Left lung (tissue), 10 donors: ENCODE data around the gene CNPY1. TPM values are rescaled to one million over a fixed set of nuclear protein-coding genes. Genes with fewer than 3 reads are reported as not detected.

ENCODE experiments used
- ATAC-seq: fragments of 200-7000 bp; cut with Tn5 transposase; one replicate; pipeline ENCODE4 v1.9.1; 2020; ENCODE audit warnings: moderate library complexity
- DNase-seq, 4 donors: peaks; one replicate each; pipeline ENCODE4 v3.0.0-alpha.2; 2013 to 2020
- H3K27ac ChIP-seq, 2 donors: fragments of 200-600 bp; sonication (generic) in 1 of 2; one replicate each; pipeline versions ENCODE4 v1.5.0 to v1.8.0; 2020 to 2021
- H3K27me3 ChIP-seq, 2 donors: fragments of 200-600 bp; sonication (generic) in 1 of 2; one replicate each; pipeline versions ENCODE4 v1.5.0 to v1.8.0; 2020 to 2021
- H3K36me3 ChIP-seq, 2 donors: fragments of 200-600 bp; sonication (generic) in 1 of 2; one replicate each; pipeline versions ENCODE4 v1.5.0 to v1.8.0; 2020 to 2021
- H3K4me1 ChIP-seq, 2 donors: fragments of 200-600 bp; one replicate each; pipeline ENCODE4 v1.8.0; 2021
- H3K4me3 ChIP-seq, 2 donors: fragments of 200-600 bp; sonication (generic) in 1 of 2; one replicate each; pipeline versions ENCODE4 v1.5.0 to v1.8.0; 2020 to 2021; ENCODE audit warnings: mild to moderate bottlenecking in 1 of 2
- H3K9me3 ChIP-seq, 2 donors: fragments of 200-600 bp; sonication (generic) in 1 of 2; one replicate each; pipeline versions ENCODE4 v1.5.0 to v1.8.0; 2020 to 2021
- CTCF ChIP-seq, 2 donors: fragments of 200-600 bp; sonication (generic) in 1 of 2; IDR thresholded peaks; one replicate each; pipeline versions ENCODE4 v1.5.0 to v1.8.0; 2021; ENCODE audit warnings: antibody characterized with exemption in 2 of 2
- intact Hi-C, 2 donors: fragments of 100-400 bp; cut with DNase I; formaldehyde crosslinking; loops; one replicate each; pipeline versions ENCODE4 v1.11.2 to v1.14.2; 2022
- polyA plus RNA-seq, 6 donors: library from polyadenylated mRNA; unstranded; fragments of 120-200 nt; gene quantifications; one replicate each; pipeline ENCODE4 v1.2.1, GENCODE V29; 2013; ENCODE audit not compliant: insufficient read length in 6 of 6
- total RNA-seq, 2 donors: library from RNA; stranded (reverse); fragmentation: NEBNext Ultra II Directional; extraction: Animal tissue kit (Norgen Biotek cat#: 25700); gene quantifications; one replicate each; pipeline ENCODE4 v1.2.1, GENCODE V29; 2021
- donor health status: DM: no; HTN: yes; CAD: no.
- donor health status: DM: no; HTN: no; CAD: no.

The CNPY1 gene
- total and polyA plus RNA-seq, 8 donors, result not detected

- Histone ChIP-seq H3K4me1 (peaks cover 10 to 31% of the 10 kb centered on the region in 2 donors), H3K27me3 (peaks cover 95 to 97% of the 10 kb centered on the region in 2 donors), H3K36me3 (no peaks in the 10 kb centered on the region), H3K9me3 (no peaks in the 10 kb centered on the region), H3K27ac (no peak overlapping the region), H3K4me3 (no peak overlapping the region)
- intact Hi-C loops, result no loop called here
- no peak for DNase-seq
- no peak for ATAC-seq
- TF ChIP-seq CTCF (IDR thresholded peaks at IDR 0.05), result no peak
Measured at GRCh38 chr7:155454183-155455112, 91.9 kb downstream of the CNPY1 start.

- Histone ChIP-seq H3K27ac (no peak overlapping the region), H3K4me1 (peaks cover 10 to 29% of the 10 kb centered on the region in 2 donors), H3K9me3 (no peaks in the 10 kb centered on the region), H3K36me3 (no peaks in the 10 kb centered on the region), H3K27me3 (peaks cover 95 to 97% of the 10 kb centered on the region in 2 donors), H3K4me3 (no peak overlapping the region)
- TF ChIP-seq CTCF (IDR thresholded peaks at IDR 0.05), result no peak
- no peak for DNase-seq
- ATAC-seq, result no peak
- intact Hi-C loops, result no loop called here
Measured at GRCh38 chr7:155453296-155454182, 92.8 kb downstream of the CNPY1 start.

- Histone ChIP-seq H3K27ac (no peak overlapping the region), H3K4me3 (no peak overlapping the region), H3K36me3 (no peaks in the 10 kb centered on the region), H3K27me3 (peaks cover 96 to 98% of the 10 kb centered on the region in 2 donors), H3K9me3 (no peaks in the 10 kb centered on the region), H3K4me1 (peaks cover 7 to 25% of the 10 kb centered on the region in 2 donors)
- no peak for TF ChIP-seq CTCF (IDR thresholded peaks at IDR 0.05)
- no peak for DNase-seq
- intact Hi-C loops, result no loop called here
- ATAC-seq, result no peak
Measured at GRCh38 chr7:155452505-155453295, 93.7 kb downstream of the CNPY1 start.

GRCh38 chr7:155451840-155452239 is 94.5 kb downstream of the CNPY1 start:
- Histone ChIP-seq H3K36me3 (no peaks in the 10 kb centered on the region), H3K9me3 (no peaks in the 10 kb centered on the region), H3K27me3 (peaks cover 100% of the 10 kb centered on the region in 2 donors), H3K27ac (no peak overlapping the region), H3K4me3 (no peak overlapping the region), H3K4me1 (peaks cover 4 to 19% of the 10 kb centered on the region in 2 donors)
- no peak for DNase-seq
- no peak for ATAC-seq
- intact Hi-C loops, result no loop called here
- TF ChIP-seq CTCF (IDR thresholded peaks at IDR 0.05), result no peak

Other genes starting within 250 kb of the CNPY1 start
- 100 to 1,000 TPM in 1 of 2 donors, 10 to 100 TPM in 1; 64.9 to 170 TPM for gene INSIG1, start 248.7 kb downstream of the CNPY1 start, total RNA-seq
- 10 to 100 TPM; 13.5 to 30.8 (median 20.3) TPM for gene INSIG1, start 248.7 kb downstream of the CNPY1 start, polyA plus RNA-seq
- gene EN2, start 88.4 kb downstream of the CNPY1 start, total RNA-seq, result not detected
- not detected for gene EN2, start 88.4 kb downstream of the CNPY1 start, polyA plus RNA-seq
- gene RBM33, start 98.1 kb upstream of the CNPY1 start, total RNA-seq, result 10 to 100 TPM; 44.5 to 54.0 TPM
- gene RBM33, start 98.1 kb upstream of the CNPY1 start, polyA plus RNA-seq, result 10 to 100 TPM; 35.2 to 56.4 (median 44.5) TPM